ENCODE results near the gene ZNF366.

DNA sequence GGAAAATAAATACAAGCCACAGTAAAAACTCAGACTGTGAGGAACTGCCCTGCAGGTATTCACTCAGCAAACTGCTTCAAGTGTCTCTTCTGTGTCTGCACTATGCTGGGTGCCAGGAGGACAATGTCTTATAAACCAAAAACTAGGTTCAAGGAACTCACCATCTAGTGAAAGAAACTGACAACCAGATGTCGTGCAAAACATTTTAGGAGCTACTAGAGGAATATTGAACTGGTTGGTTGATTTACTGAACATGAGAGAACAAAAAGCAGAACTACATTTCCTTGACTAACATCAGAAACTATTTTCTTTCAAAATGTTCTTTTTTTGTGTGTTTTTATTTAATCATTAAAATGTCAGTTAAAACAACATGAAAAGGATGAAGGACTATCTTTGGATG lies 35.2 kb downstream of the ZNF366 start:
- TF ChIP-seq, protein P1, sequence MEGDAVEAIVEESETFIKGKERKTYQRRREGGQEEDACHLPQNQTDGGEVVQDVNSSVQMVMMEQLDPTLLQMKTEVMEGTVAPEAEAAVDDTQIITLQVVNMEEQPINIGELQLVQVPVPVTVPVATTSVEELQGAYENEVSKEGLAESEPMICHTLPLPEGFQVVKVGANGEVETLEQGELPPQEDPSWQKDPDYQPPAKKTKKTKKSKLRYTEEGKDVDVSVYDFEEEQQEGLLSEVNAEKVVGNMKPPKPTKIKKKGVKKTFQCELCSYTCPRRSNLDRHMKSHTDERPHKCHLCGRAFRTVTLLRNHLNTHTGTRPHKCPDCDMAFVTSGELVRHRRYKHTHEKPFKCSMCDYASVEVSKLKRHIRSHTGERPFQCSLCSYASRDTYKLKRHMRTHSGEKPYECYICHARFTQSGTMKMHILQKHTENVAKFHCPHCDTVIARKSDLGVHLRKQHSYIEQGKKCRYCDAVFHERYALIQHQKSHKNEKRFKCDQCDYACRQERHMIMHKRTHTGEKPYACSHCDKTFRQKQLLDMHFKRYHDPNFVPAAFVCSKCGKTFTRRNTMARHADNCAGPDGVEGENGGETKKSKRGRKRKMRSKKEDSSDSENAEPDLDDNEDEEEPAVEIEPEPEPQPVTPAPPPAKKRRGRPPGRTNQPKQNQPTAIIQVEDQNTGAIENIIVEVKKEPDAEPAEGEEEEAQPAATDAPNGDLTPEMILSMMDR (IDR thresholded peaks at IDR 0.05; ENCODE audit: insufficient read depth, low read length, poor library complexity, severe bottlenecking), result no peak
- no peak for TF ChIP-seq EZH2phosphoT487 (conservative IDR thresholded peaks at IDR 0.05; ENCODE audit: low read length)
